ENCODE data around the gene CCDC92. TPM values are rescaled to one million over a fixed set of nuclear protein-coding genes. Genes with fewer than 3 reads are reported as not detected.

Gene CCDC92
- total RNA-seq, 4 donors from 2014 or later = 6.5 to 17.1 (median 10.6) TPM

DNA sequence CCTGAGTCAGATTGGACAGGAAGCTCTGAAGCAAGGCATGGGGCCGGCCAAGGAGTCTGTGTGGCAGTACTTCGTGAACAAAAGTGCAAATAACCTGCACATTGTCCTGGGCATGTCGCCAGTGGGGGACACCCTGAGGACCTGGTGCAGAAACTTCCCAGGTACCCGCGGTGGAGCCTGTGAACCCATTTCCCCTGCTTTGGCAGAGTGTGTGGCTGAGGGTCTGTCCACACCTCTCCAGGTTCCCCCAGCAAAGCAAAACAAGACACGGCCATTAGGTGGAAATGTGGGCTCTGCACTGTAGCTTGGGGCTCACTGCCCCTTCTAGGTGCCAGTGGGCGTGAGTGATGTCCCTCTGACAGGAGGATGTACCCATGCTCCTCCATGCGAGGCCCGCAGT lies 79.4 kb downstream of the CCDC92 start:
- H3K27ac ChIP-seq = no peak overlapping the region
- WGBS = 87% methylated on average over 7 of the region's 9 CpGs

DNA sequence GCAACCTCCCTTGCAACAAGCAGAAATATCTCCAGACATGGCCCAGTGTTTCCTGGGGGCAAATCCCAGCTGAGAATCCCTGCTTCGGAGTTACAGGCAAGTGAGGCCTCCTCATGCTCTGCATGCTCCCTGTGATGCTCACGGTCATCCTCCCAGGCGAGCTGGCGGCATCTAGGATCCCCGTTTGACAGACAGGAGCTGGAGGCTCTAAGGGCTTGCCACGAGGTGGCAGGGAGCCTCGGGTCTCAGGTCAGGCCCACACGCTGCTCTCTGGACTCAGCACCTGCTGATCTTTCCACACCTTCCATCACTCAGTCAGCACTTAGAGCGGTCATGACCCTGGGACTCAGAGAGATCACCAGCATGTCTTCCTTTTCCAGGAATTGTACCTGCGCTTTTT lies 79.8 kb downstream of the CCDC92 start:
- H3K9me3 ChIP-seq = no peaks in the 10 kb centered on the region
- no peak for TF ChIP-seq POLR2AphosphoS5 (IDR thresholded peaks at IDR 0.05)
- TF ChIP-seq, protein P1, sequence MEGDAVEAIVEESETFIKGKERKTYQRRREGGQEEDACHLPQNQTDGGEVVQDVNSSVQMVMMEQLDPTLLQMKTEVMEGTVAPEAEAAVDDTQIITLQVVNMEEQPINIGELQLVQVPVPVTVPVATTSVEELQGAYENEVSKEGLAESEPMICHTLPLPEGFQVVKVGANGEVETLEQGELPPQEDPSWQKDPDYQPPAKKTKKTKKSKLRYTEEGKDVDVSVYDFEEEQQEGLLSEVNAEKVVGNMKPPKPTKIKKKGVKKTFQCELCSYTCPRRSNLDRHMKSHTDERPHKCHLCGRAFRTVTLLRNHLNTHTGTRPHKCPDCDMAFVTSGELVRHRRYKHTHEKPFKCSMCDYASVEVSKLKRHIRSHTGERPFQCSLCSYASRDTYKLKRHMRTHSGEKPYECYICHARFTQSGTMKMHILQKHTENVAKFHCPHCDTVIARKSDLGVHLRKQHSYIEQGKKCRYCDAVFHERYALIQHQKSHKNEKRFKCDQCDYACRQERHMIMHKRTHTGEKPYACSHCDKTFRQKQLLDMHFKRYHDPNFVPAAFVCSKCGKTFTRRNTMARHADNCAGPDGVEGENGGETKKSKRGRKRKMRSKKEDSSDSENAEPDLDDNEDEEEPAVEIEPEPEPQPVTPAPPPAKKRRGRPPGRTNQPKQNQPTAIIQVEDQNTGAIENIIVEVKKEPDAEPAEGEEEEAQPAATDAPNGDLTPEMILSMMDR (IDR thresholded peaks at IDR 0.05) = no peak
- H3K4me3 ChIP-seq = no peak overlapping the region
- H3K36me3 ChIP-seq = no peaks in the 10 kb centered on the region
- no peaks in the 10 kb centered on the region for H3K4me1 ChIP-seq
- 83% methylated on average over 10 of the region's 10 CpGs for WGBS
- peaks cover 24% of the 10 kb centered on the region for H3K27me3 ChIP-seq
- no peak for DNase-seq (ENCODE audit: low spot score in 2 of 2)
- H3K27ac ChIP-seq = no peak overlapping the region

More for the DNA sequence above, 79.4 kb downstream of the CCDC92 start:
- Histone ChIP-seq H3K4me3 (no peak overlapping the region), H3K9me3 (no peaks in the 10 kb centered on the region), H3K36me3 (no peaks in the 10 kb centered on the region), H3K4me1 (no peaks in the 10 kb centered on the region), H3K27me3 (peaks cover 24% of the 10 kb centered on the region)
- no peak for TF ChIP-seq POLR2AphosphoS5 (IDR thresholded peaks at IDR 0.05)
- no peak for TF ChIP-seq EP300 (IDR thresholded peaks at IDR 0.05)
- no peak for TF ChIP-seq POLR2A (IDR thresholded peaks at IDR 0.05)
- TF ChIP-seq, protein P1 (IDR thresholded peaks at IDR 0.05) = no peak
- DNase-seq (ENCODE audit: low spot score in 2 of 2) = no peak

DNA sequence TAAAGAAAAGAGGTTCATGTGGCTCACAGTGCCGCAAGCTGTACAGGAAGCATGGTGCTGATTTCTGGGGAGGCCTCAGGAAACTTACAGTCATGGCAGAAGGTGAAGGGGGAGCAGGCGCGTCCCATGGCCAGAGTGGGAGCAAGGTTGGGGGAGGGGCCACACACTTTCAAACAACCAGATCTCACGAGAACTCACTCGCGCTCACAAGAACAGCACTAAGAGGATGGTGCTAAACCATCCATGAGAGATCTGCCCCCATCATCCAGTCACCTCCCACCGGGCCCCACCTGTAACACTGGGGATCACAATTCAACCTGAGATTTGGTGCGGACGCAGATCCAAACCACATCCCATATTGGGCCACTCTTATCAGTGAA lies 80.5 kb downstream of the CCDC92 start:
- Histone ChIP-seq H3K4me3 (no peak overlapping the region), H3K27ac (no peak overlapping the region), H3K36me3 (no peaks in the 10 kb centered on the region), H3K27me3 (peaks cover 27% of the 10 kb centered on the region), H3K9me3 (no peaks in the 10 kb centered on the region), H3K4me1 (peaks cover 1% of the 10 kb centered on the region)
- no peak for DNase-seq (ENCODE audit: low spot score in 2 of 2)
- WGBS = 87% methylated on average over 9 of the region's 9 CpGs
- TF ChIP-seq EP300 (IDR thresholded peaks at IDR 0.05) (no peak), POLR2AphosphoS5 (IDR thresholded peaks at IDR 0.05) (no peak)

DNA sequence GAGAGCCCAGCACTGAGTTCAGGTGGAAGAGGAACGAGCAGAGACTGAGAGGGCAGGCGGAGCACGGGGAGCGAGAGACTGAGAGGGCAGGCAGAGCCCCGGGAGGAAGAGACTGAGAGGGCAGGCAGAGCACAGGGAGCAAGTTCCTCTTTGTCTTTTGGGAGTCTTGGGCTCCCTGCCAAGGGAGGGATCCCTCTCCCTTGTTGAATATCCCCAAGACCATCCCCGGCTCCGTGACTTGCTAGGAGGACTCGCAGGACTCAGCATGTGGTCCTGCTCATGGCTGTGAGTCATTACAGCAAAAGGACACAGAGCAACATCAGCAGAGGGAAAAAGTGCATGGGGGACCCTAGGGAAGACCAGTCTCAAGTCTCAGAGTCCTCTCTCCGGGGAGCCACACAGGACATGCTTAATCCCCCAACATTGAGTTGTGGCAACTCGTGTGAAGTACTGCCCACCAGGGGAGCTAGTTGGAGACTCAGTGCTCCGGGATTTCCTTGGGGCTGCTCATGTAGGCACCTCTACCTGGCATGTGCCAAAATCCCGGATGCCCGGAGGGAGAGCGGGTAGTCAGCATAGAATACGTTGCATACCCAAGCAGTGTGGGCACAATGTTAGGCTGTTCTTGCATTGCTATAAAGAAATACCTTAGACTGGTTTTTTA lies 81.0 kb downstream of the CCDC92 start:
- TF ChIP-seq EP300 (IDR thresholded peaks at IDR 0.05) = no peak
- TF ChIP-seq, protein P1 (IDR thresholded peaks at IDR 0.05) = no peak
- TF ChIP-seq POLR2AphosphoS5 (IDR thresholded peaks at IDR 0.05) = no peak
- no peak for TF ChIP-seq POLR2A (IDR thresholded peaks at IDR 0.05)
- 67% methylated on average over 14 of the region's 15 CpGs for WGBS
- H3K36me3 ChIP-seq = no peaks in the 10 kb centered on the region
- peaks cover 6% of the 10 kb centered on the region for H3K4me1 ChIP-seq
- H3K27me3 ChIP-seq = peaks cover 28% of the 10 kb centered on the region
- H3K27ac ChIP-seq = no peak overlapping the region
- H3K4me3 ChIP-seq = no peak overlapping the region
- no peak for DNase-seq (ENCODE audit: low spot score in 2 of 2)
- H3K9me3 ChIP-seq = no peaks in the 10 kb centered on the region

DNA sequence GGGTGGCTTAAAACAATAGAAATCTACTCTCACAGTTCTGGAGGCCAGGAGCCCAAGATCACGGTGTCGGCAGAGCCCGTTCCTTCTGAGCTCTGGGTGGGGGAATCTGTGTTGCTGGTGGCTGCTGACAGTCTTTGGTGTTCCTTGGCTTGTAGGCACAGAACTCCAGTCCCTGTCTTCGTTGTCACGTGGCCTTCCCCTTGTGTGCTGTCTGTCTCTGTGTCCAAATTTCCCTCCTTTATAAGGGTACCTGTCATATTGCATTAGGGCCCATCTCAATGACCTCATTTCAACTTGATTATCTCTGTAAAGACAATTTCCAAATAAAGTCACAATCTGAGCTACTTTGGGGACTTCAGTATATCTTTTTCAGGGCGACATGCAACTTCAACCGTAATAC lies 81.6 kb downstream of the CCDC92 start:
- H3K36me3 ChIP-seq = no peaks in the 10 kb centered on the region

More for the DNA sequence above, 81.6 kb downstream of the CCDC92 start:
- 85% methylated on average over 7 of the region's 7 CpGs for WGBS
- TF ChIP-seq, protein P1 (IDR thresholded peaks at IDR 0.05) = no peak
- TF ChIP-seq EP300 (IDR thresholded peaks at IDR 0.05) (no peak), POLR2AphosphoS5 (IDR thresholded peaks at IDR 0.05) (no peak)
- Histone ChIP-seq H3K4me1 (peaks cover 7% of the 10 kb centered on the region), H3K27ac (no peak overlapping the region), H3K4me3 (no peak overlapping the region), H3K9me3 (no peaks in the 10 kb centered on the region), H3K27me3 (peaks cover 34% of the 10 kb centered on the region)
- no peak for DNase-seq (ENCODE audit: low spot score in 2 of 2)

Measured in suprapubic skin (tissue), 4 donors.